C1 segment of cervical spinal cord (tissue), 14 donors: ENCODE results near the gene PDE3A.
"Not testable (repeated sequence)": the region's sequence is repeated elsewhere in the genome, so short reads cannot be mapped to it uniquely, and the experiment has no call there.

ENCODE experiments used
- DNase-seq, 14 donors: peaks; one replicate each; lab custom pipeline; 2025; lab: John Stamatoyannopoulos, UW

Gene PDE3A

DNA sequence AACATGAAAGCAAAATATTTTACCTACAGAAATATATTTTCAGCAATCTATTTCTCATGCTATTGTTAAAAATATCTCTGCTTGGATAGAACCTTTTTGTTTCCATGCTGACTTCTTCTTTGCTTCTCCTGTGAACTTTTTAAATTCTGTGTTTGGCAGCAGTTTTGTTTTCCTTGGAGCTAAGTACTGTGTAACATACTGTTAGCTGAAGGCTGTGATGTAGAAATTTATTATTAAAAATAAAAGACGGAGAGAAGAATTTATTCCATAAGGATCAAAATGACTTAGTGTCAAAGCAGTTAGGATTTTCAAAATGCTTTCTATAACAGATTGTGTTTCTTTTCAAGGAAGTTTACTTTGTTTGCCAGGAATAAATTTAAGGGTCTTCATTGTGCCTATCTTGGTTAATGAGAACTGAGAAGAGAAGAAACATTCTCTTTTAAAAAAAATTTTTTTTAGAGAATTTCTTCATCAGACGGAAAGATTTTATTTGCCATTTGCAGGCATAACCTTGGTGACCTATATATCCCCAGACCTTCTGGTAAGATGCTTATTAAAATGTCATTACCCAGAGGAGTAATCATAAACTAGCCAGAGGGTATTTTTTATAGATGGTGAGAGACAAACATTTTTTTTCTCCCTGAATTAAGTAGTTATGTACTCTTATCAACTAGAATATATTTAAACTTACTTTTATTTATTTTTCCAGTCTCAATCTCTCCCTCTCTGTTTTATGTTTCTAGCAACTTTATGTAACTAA, 179.7 kb downstream of the PDE3A start:
- DNase-seq, result no peak

DNA sequence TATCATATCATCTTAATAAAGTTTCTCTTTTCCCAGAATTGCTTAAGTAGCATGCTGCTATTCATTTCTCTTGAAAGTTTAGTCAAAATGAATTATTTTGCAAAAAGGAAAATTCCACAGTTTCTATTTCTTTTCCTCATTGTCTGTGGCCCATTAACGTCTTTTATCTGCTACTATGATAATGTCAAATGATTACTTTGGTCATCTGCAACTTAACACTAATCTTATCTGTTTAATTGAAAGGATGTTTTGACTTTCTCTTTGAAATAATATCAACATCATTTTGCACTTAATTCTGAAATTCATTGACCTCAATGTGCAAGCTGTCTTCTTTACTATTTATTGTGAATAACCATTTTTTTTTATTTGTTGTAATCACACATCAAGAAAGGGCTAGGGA, 180.3 kb downstream of the PDE3A start:
- no peak for DNase-seq

DNA sequence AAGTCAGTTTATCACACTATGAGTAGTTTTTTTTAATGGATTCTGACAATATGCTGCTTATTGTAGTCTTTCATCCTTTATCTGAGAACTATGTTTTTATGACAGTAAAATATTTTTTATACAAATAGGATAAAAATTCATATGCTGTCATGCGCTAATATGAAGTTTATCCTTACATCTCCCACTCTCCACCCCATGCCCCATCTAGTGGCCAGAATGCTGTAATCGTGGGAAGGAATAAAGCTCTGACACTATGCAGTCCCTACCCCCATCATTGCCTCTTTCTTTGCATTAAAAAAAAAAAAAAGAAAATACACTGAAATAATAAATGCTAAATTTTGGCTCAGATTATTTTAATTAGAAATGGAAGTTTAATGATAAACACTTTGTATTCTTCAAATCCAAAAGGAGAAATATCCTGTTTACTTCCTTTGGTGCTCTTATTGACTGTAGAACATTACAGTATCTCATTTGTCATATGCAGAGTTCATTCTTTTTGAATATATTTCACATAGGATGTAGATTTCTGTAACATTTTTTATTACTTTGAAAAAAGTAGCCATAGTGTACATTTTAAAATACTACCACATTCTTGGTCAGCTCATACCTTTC, 180.9 kb downstream of the PDE3A start:
- peak in 1 of 14 donors; percentile 38 for DNase-seq

GRCh38 chr12:20551742-20552442, 183.6 kb downstream of the PDE3A start:
- not testable (repeated sequence) for DNase-seq

DNA sequence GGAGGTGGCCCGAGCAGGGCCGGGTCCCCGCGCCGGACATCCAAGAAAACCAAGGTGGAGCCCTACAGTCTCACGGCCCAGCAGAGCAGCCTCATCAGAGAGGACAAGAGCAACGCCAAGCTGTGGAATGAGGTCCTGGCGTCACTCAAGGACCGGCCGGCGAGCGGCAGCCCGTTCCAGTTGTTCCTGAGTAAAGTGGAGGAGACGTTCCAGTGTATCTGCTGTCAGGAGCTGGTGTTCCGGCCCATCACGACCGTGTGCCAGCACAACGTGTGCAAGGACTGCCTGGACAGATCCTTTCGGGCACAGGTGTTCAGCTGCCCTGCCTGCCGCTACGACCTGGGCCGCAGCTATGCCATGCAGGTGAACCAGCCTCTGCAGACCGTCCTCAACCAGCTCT, 184.2 kb downstream of the PDE3A start:
- DNase-seq, result not testable (repeated sequence)

DNA sequence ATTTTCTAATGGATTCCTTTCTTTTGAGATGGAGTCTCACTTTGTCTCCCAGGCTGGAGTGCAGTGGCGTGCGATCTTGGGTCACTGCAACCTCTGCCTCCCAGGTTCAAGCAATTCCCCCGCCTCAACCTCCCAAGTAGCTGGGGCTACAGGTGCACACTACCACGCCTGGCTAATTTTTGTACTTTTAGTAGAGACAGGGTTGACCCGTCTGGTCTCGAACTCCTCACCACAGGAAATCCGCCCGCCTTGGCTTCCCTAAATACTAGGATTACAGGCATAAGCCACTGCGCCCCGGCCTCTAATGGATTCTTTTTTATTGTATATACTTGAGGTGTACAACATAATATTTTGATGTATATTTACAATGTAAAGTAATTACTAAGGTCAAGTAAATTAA, 186.7 kb downstream of the PDE3A start:
- no peak for DNase-seq

DNA sequence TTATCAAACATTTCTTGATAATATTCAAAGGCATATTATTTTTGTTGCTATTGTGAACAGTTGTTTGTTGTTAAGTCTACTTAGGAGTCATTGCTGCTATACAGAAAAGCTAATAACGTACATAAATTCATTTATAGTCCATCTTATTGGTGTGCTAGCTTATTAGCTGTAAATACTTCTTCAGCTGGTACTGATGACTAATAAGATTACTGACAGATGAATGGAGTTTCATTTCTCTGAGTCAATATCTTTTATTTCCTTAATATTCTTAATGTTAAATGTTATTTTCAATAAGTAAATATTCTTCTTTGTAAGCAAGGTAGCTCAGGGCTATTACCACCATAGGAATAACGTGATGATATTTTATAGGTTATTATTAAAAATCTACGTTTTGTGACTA, 187.4 kb downstream of the PDE3A start:
- DNase-seq, result no peak

- DNase-seq, result no peak
These were observed 188.8 kb downstream of the PDE3A start for GRCh38 chr12:20557096-20557495.

- no peak for DNase-seq
These were observed 192.6 kb downstream of the PDE3A start for GRCh38 chr12:20560935-20561334.

GRCh38 chr12:20561871-20562270, 193.5 kb downstream of the PDE3A start:
- no peak for DNase-seq

DNA sequence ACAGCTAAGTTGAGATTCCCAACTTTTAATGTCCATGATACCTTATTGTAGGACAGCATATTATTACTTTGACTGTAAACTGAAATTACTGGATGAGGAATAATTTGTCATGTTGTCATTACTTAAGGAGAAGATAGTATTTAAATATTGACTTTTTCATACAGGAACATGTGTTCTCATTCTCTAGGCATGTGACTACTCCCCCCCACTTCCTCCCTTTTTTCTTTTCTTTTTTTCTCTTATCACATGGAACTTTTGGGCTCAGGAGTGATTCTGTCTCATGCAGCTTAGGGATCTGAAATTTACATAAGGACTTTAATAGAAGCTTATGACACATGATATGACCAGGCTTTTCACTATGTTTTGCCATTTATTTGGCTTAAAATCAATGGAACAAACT, 199.1 kb downstream of the PDE3A start:
- no peak for DNase-seq

- DNase-seq, result no peak
These were observed 204.1 kb downstream of the PDE3A start for GRCh38 chr12:20572451-20572850.

DNA sequence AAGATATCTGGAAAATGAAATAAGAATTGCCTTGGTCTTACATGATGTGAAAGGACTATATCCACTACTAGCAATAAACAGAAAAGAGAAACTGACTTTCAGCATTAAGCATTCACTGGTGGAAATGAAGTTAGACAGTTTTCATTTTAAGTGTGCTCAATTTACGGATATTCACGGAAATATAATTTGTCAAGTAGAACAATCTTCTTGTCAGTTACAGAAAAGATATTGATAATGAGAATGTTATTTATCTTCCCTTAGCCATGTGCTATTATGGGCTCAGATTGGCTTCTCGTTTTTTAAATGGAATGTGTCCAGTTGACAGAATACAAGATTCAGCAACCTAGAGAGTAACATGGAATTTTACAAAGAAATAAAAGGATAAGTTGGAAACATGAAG, 208.2 kb downstream of the PDE3A start:
- no peak for DNase-seq

DNA sequence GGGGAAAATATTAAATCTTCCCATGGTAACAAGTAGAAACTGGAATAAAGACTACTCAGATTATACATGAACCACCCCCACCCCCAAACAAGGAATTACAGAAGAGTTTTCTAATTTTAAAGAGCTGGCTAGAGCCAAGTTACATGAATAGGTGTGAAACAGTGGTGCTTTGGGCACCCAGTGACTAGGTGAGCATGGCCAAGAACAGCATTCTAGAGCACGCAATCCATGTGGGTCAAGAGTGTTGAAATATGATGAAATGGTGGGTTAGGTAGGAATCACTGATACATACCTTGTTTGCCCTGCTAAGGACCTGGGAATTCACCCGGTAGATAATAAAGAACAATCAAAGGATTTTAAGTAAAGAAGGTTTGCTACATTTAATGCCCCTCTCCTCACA, 208.7 kb downstream of the PDE3A start:
- DNase-seq, result no peak

GRCh38 chr12:20578142-20578541, 209.8 kb downstream of the PDE3A start:
- DNase-seq, result no peak

GRCh38 chr12:20585055-20585625, 216.8 kb downstream of the PDE3A start:
- no peak for DNase-seq

DNA sequence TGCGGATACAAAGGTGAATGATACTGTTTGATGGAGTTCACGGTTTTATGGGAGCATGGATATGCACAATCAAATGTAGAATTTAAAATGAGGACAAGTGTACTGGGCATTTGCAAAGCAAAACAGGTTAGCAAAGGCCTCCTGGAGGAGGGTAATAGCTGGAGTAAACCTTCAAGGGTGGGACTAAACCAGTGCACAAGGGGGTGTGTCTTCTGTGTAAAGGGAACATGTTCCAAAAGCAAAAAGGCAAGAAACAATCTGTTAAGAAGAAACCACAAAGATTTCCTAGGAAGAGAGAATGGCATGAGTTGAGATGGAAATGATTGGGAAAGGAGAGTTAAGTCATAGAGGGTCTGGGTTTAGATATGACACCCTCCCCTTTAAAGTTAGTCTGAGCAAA, 217.6 kb downstream of the PDE3A start:
- DNase-seq, result no peak

DNA sequence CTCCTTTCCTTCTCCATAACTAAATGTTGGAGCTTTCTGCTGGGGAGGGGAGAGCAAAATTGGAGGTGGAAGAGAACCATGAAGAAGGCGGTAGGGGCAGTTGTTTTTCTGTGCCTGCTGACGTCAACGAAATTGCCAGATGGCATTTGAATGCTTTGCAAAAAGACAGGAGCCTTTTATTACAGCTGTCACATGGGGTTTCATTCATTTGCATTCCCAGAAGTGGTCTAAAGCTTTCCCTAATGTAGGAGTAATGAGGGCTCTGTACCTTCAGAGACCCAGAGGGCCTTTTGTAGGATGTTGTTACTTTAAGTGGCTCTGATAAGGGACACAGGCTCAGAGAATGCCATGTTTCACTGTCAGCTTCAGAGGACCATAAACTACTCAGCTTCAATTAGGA, 219.7 kb downstream of the PDE3A start:
- DNase-seq, result peak in 12 of 14 donors; percentile 6 to 87 (median 44)

DNA sequence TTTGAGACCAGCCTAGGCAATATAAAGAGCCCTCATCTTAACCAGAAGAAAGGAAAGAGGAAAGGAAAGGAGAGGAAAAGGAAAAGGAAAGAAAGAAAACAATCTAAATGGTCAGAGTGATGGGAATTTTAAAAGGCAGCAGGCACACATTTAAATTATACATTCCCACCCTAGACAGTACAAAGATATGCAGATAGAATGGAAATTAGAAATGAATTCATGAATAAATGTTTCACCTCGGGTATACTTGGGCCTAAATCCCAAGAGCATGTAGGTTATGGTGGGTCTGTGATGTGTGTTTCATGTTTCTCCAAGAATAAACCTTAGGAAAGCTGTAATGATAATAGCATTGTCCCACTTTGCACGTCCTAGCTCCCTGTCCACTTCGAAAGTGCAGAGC, 222.2 kb downstream of the PDE3A start:
- no peak for DNase-seq

- no peak for DNase-seq
These were observed 224.2 kb downstream of the PDE3A start for GRCh38 chr12:20592556-20592955.

DNA sequence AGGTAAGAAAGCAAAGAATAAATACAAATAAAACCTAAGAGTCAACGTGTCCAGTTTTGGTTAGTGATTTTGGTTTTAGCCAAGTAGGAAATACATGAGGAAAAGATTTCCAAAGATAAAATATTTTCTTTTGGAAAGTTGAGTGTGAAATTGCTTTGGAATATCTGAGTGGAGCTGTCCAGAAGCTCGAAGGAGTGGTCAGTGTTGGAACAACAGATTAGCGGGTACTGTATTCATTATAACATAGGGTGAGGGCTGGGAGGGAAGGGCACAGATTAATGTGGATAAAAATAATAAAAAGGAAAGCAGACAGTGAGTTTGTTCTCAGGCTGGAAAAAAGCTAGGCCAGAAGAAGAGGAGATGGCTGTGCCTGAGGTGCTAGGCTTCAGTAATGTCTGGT, 225.3 kb downstream of the PDE3A start:
- no peak for DNase-seq

GRCh38 chr12:20596061-20596460, 227.7 kb downstream of the PDE3A start:
- DNase-seq, result no peak

GRCh38 chr12:20599757-20600156, 231.4 kb downstream of the PDE3A start:
- no peak for DNase-seq
